Central memory CD4-positive, alpha-beta T cell (primary cell): ENCODE data around the gene PPIG.
"Not testable (repeated sequence)": the region's sequence is repeated elsewhere in the genome, so short reads cannot be mapped to it uniquely, and the experiment has no call there.

Experiments
- DNase-seq: peaks from one replicate; pipeline ENCODE4 v3.0.0; 2022
- total RNA-seq, 3 experiments: gene quantifications; one replicate each; lab custom pipeline; 2026; lab: John Stamatoyannopoulos, UW

The PPIG gene
- 121 to 159 (median 142) reads per million in 3 experiments for total RNA-seq

DNA sequence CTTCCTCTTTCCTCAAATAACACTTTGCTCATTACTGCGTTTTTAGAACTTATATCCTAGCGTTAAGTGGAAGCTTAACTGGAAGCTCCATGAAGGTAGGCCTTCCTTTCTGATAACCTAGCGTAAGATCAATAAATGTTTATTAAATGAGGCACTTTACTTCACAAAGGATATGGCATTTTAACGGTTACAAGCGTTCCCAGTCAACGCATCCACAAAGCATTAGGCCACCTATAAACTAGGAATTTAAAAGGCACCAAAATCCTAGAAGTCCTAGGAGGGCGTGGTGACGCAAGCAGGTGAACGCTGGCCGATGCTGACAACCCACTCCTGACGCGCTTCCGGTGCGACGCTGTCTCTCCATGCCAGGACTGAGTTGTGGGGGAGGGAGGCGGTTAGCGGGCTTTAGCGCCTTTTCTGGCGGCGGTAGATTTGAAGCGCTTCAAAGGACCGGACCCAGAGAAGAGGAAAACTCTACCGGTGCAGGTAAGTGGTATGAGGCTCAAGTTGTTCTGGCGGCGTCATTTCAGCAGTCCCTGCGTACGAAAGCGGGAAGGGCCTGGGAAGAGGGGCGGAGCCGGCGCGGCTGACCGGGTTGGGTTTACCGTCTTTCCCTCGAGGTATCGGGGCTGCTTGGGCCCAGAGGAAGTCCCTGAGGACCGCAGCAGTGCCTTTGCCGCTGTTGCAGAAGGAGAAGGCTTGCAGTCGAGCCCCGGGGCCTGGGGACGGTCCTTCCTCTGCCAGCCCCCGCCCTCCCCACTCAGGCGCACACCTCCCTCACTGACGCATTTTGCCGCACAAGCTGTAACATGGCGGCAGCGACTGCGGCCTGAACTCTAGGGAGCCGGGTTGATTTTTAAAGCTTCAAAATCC, at the start of gene PPIG:
TSS of gene PPIG (plus strand) at position 347 of the 873 bp plus-strand sequence. CDS start 19,691 bp downstream, outside the sequence.
- DNase-seq, result peak; percentile 86

GRCh38 chr2:169539460-169539859, 44.7 kb upstream of the PPIG start:
- not testable (repeated sequence) for DNase-seq

- DNase-seq, result no peak
Measured at GRCh38 chr2:169540146-169540545, 44.0 kb upstream of the PPIG start.

DNA sequence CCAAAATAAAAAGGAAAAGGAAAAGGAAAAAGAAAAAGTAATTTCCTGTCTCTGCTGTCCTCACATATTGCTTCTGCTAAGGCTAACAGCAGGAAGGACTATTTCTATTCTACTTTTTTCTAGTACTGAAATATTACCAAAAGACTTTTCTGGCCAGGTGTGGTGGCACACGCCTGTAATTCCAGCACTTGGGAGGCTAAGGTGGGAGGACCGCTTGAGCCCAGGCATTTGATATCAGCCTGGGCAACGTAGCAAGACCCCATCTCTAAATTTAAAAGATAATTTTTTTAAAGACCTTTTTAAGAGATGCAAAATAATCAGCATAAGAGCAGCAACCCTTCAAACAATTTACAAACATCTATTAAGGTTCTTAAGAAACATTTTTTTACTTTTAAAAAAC, 41.7 kb upstream of the PPIG start:
- no peak for DNase-seq

DNA sequence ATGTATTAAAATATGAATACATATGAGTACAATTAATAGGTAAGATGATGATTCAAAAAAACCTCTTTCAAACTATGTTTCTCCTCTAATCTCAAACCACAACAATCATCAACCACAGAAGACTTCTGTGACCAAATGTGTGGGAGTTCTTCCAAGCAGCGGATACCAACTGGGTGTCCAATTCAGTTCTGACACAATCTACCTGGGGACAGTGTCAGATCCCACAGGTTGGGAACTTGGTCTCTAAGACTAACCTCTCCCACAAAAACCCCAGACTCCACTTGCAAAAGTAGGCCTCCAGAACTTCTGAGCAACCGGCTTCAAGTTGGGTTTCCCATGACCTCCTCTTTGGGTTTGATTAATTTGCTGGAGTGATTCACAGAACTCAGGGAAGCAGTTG, 37.4 kb upstream of the PPIG start:
- no peak for DNase-seq

DNA sequence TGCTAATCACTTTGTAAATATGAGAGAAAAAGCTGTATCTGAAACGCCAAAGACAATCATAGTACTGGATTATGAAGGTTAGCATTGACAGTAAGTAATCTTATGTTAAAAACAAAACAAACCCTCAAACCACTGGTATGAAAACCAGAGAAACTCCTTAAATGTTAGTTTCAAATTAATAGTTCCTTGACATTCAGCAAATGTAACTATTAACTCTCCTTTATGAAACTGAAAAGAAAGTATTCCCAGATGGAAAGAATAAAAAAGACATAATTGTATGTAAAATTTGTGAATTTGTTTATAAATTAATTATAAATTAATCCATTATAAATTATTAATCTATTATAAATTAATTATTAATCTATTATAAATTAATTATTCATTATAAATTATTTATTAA, 22.8 kb upstream of the PPIG start:
- no peak for DNase-seq

GRCh38 chr2:169562084-169562483, 22.1 kb upstream of the PPIG start:
- not testable (repeated sequence) for DNase-seq

DNA sequence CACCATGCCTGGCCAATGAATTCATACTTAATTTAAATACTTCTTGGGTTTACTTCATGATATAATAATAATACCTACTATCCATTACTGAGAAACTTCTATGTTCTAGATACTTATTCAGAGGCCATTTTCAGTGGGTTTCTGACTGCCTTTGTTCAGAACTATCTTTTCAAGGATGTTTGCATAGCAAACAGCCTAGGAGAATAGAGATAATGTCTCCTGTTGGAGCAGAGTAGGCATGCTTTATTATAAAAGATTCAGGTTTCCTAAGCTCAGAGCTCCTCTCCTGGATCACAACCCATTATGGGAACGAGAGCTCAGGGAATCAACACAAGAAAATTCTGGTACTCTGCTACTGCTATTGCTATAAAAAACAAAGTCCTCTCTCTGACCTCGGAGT, 21.6 kb upstream of the PPIG start:
- DNase-seq, result no peak

DNA sequence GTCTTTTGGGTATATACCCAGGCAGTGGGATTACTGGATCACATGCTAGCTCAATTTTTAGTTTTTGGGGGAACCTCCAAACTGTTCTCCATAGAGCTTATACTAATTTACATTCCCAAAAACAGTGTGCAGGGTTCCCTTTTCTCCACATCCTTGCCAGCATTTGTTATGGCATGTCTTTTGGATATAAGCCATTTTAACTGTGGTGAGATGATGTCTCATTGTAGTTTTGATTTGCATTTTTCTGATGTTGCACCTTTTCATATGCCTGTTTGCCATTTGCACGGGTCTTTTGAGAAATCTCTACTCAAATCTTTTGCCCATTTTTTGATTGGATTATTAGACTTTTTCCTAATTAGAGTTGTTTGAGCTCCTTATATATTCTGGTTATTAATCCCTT, 18.5 kb upstream of the PPIG start:
- DNase-seq, result no peak

GRCh38 chr2:169569948-169570347, 14.2 kb upstream of the PPIG start:
- DNase-seq, result no peak

- not testable (repeated sequence) for DNase-seq
Measured at GRCh38 chr2:169570752-169571151, 13.4 kb upstream of the PPIG start.

DNA sequence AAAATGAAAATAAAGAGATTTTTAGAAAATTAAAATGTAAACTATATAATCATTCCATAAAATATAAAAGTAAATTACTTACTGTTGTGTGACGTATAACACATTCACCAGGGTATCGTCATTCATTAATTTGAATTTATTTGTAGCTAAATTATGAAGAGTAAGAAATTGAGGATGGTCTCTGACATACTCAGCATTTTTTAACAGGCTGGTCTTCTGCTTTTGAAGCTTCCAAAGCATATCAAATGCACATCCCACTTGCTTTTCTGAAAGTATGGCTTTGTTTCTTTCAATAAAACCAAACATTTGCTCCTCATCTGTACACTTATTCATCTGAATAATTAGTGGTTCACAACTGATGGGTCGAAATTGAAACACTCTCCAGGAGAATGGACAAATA, 12.6 kb upstream of the PPIG start:
- no peak for DNase-seq

GRCh38 chr2:169572189-169572588, 12.0 kb upstream of the PPIG start:
- DNase-seq, result no peak

DNA sequence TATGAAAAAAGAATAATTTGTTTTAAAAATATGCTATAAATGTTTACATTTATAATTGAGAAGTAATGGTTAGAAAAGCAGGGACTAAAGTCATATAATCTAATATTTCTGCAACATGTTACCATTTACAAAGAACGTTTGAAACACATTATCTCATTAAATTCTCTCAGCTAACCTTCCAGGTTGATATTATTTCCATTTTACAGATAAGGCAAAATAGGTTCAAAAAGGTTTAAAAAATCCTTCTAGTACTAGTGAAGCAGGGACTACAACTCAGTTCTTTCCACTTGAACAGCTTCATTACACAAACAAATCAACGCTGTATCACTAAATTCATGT, 11.4 kb upstream of the PPIG start:
- DNase-seq, result no peak

- peak; percentile 80 for DNase-seq
Measured at GRCh38 chr2:169573160-169573973, 10.8 kb upstream of the PPIG start, which contains the start of gene FASTKD1. FASTKD1 (minus strand) TSS chr2:169573865; CDS start chr2:169572029, 1,836 bp downstream.

DNA sequence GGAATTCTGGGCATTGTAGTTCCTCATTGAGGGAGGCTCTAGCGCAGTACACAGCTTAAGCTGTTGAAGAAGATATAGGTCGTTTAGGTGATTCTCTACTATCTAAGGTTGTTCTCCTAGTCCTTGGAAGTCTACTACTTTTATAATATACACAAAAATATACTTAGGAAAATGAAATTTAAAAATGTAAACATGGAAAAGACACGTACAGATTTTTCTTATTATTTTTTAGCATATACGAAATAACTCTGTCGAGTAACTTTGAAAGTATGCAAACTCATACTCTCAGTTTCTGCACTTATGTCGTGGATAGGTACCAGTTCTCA, 10.2 kb upstream of the PPIG start:
- no peak for DNase-seq

DNA sequence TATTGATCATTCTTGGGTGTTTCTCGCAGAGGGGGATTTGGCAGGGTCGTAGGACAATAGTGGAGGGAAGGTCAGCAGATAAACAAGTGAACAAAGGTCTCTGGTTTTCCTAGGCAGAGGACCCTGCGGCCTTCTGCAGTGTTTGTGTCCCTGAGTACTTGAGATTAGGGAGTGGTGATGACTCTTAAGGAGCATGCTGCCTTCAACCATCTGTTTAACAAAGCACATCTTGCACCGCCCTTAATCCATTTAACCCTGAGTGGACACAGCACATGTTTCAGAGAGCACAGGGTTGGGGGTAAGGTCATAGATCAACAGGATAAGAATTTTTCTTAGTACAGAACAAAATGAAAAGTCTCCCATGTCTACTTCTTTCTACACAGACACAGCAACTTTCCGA, 9.6 kb upstream of the PPIG start:
- DNase-seq, result not testable (repeated sequence)

DNA sequence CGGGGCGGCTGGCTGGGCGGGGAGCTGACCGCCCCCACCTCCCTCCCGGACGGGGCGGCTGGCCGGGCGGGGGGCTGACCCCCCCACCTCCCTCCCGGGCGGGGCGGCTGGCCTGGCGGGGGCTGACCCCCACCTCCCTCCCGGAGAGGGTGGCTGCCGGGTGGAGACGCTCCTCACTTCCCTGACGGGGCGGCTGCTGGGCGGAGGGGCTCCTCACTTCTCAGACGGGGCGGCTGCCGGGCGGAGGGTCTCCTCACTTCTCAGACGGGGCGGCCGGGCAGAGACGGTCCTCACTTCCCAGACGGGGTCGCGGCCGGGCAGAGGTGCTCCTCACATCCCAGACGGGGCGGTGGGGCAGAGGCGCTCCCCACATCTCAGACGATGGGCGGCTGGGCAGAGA, 8.9 kb upstream of the PPIG start:
- DNase-seq, result not testable (repeated sequence)

- DNase-seq, result no peak
Measured at GRCh38 chr2:169579044-169579443, 5.1 kb upstream of the PPIG start.

DNA sequence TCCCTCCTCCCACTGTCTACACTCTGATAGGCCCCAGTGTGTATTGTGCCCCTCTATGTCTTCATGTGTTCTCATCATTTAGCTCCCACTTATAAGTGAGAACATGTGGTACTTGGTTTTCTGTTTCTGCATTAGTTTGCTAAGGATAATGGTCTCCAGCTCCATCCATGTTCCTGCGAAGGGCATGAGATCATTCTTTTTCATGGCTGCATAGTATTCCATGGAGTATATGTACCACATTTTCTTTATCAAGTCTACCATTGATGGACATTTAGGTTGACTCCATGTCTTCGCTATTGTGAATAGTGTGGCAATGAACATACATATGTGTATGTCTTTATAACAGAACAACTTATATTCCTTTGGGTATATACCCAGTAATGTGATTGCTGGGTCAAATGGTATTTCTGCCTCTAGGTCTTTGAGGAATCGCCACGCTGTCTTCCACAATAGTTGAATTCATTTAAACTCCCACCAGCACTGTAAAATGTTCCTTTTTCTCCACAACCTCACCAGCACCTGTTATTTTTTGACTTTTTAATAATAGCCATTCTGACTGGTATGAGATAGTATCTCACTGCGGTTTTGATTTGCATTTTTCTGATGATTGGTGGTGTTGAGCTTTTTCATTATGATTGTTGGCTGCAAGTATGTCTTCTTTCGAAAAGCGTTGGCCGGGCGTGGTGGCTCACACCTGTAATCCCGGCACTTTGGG, 1.4 kb upstream of the PPIG start:
- not testable (repeated sequence) for DNase-seq

DNA sequence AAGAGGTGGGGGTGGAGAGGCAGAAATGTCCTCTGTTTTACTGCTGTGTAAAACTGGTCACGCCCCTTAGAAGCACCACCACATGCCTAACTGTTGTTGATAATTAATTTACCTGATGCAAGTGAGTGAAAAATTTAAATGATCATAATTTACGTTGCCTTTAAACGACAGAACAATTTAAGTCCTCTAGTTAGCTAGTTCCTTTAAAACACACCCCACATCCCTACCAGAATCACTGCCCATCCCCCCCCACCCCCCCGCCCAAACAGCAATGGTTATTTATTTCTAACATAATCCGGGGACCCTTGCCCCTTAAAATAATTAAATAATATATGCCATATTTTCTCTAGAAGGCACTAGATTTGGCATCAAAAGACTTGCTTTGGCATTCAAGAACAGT, 633 bp upstream of the PPIG start:
- DNase-seq, result no peak

DNA sequence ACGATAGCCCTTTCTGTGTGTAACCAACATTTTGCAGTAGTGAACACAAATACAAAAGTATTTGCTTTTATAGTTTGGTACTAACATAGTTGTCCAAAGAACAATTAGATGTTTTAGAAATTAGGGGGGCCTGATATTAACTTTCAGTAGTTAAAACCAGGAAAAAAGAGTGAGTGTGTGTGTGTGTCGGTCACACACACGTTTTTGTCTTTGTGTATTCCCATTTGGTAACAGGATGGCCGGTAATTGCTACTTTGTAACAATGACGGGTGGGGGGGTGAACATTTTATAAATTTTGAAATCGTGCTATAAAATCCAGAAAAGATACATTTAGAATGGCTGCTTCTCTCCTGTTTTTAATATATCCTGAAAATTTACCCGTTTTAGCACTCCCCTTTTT, 1.5 kb downstream of the PPIG start:
- DNase-seq, result no peak

GRCh38 chr2:169590804-169591203, 6.7 kb downstream of the PPIG start:
- no peak for DNase-seq
